ENCODE measurements around the gene CDO1. TPM values are rescaled to one million over a fixed set of nuclear protein-coding genes. Genes with fewer than 3 reads are reported as not detected.

CDO1 gene
- total and polyA plus RNA-seq, 8 donors, result 1.9 to 19.7 (median 5.6) TPM

- no peak overlapping the region for H3K4me3 ChIP-seq
- FAIRE-seq, result no peak
- DNase-seq, result no peak
- no peak for TF ChIP-seq CTCF (IDR thresholded peaks at IDR 0.05)
- H3K4me1 ChIP-seq, result no peaks in the 10 kb centered on the region
- no peaks in the 10 kb centered on the region for H3K36me3 ChIP-seq
- H3K9me3 ChIP-seq, result no peaks in the 10 kb centered on the region
- 95 to 97% methylated on average over 1 of the region's 1 CpG for whole genome bisulfite sequencing, 2 donors
- intact Hi-C loops (cut with DNase I), result no loop called here
- no peak overlapping the region for H3K27ac ChIP-seq
- H3K27me3 ChIP-seq, result peaks cover 0 to 5% (median 0%) of the 10 kb centered on the region in 4 donors
- ATAC-seq, result no peak
Measured at GRCh38 chr5:115788440-115788839, 28.0 kb downstream of the CDO1 start.

- intact Hi-C loops (cut with DNase I), result no loop called here
Measured at GRCh38 chr5:115787426-115787825, 29.0 kb downstream of the CDO1 start.

GRCh38 chr5:115785381-115786065 is 30.9 kb downstream of the CDO1 start:
- H3K9me3 ChIP-seq, result no peaks in the 10 kb centered on the region
- H3K27me3 ChIP-seq, result peaks cover 0 to 5% (median 0%) of the 10 kb centered on the region in 4 donors
- H3K27ac ChIP-seq, result no peak overlapping the region
- 48 to 54% methylated on average over 6 of the region's 6 CpGs for WGBS, 2 donors
- H3K4me1 ChIP-seq, result peaks cover 0 to 5% (median 5%) of the 10 kb centered on the region in 3 donors
- H3K4me3 ChIP-seq, result no peak overlapping the region
- TF ChIP-seq CTCF (IDR thresholded peaks at IDR 0.05), result no peak
- intact Hi-C loops (cut with DNase I), result no loop called here
- no peaks in the 10 kb centered on the region for H3K36me3 ChIP-seq
- no peak for FAIRE-seq
- peak in 1 of 4 donors; percentile 39 for ATAC-seq
- DNase-seq, result no peak

More at GRCh38 chr5:115787426-115787825, 29.0 kb downstream of the CDO1 start:
- peaks cover 0 to 1% (median 0%) of the 10 kb centered on the region in 3 donors for H3K4me1 ChIP-seq
- no peak for ATAC-seq
- TF ChIP-seq CTCF (IDR thresholded peaks at IDR 0.05), result no peak
- WGBS, 2 donors, result 26 to 82% methylated on average over 1 of the region's 1 CpG
- no peaks in the 10 kb centered on the region for H3K36me3 ChIP-seq
- no peak overlapping the region for H3K27ac ChIP-seq
- H3K9me3 ChIP-seq, result no peaks in the 10 kb centered on the region
- DNase-seq, result no peak
- peaks cover 0 to 5% (median 0%) of the 10 kb centered on the region in 4 donors for H3K27me3 ChIP-seq
- FAIRE-seq, result no peak
- H3K4me3 ChIP-seq, result no peak overlapping the region

GRCh38 chr5:115778417-115778816 is 38.0 kb downstream of the CDO1 start:
- DNase-seq, result no peak
- Histone ChIP-seq H3K4me3 (no peak overlapping the region), H3K36me3 (no peaks in the 10 kb centered on the region), H3K4me1 (peaks cover 0 to 5% (median 5%) of the 10 kb centered on the region in 3 donors), H3K27ac (no peak overlapping the region), H3K9me3 (no peaks in the 10 kb centered on the region), H3K27me3 (no peaks in the 10 kb centered on the region)
- no peak for ATAC-seq
- no peak for FAIRE-seq
- TF ChIP-seq CTCF (IDR thresholded peaks at IDR 0.05), result no peak
- intact Hi-C loops (cut with DNase I), result no loop called here
- 63 to 73% methylated on average over 1 of the region's 1 CpG for WGBS, 2 donors

GRCh38 chr5:115776989-115777388 is 39.5 kb downstream of the CDO1 start:
- H3K4me1 ChIP-seq, result peaks cover 0 to 1% (median 0%) of the 10 kb centered on the region in 3 donors
- H3K9me3 ChIP-seq, result no peaks in the 10 kb centered on the region
- H3K27me3 ChIP-seq, result no peaks in the 10 kb centered on the region
- WGBS, 2 donors, result 94 to 95% methylated on average over 3 of the region's 3 CpGs
- no peak overlapping the region for H3K4me3 ChIP-seq
- no peak overlapping the region for H3K27ac ChIP-seq
- no peak for ATAC-seq
- FAIRE-seq, result no peak
- intact Hi-C loops (cut with DNase I), result no loop called here
- DNase-seq, result no peak
- no peak for TF ChIP-seq CTCF (IDR thresholded peaks at IDR 0.05)
- H3K36me3 ChIP-seq, result no peaks in the 10 kb centered on the region
